HG03342 (cell line): ENCODE results near the gene CCDC78.

Experiments
- ATAC-seq: cut with Tn5 transposase; IDR thresholded peaks from one replicate; pipeline ENCODE4 v1.9.1; 2021; ENCODE audit warnings: mild to moderate bottlenecking, moderate library complexity; ENCODE audit not compliant: unreplicated experiment

CCDC78 gene

GRCh38 chr16:740459-740763, 14.2 kb upstream of the CCDC78 start:
- ATAC-seq = no peak

- ATAC-seq = no peak
Observed at GRCh38 chr16:739560-740458, 13.6 kb upstream of the CCDC78 start.

- no peak for ATAC-seq
Observed at GRCh38 chr16:736936-737481, 10.8 kb upstream of the CCDC78 start.

GRCh38 chr16:735982-736453, 9.8 kb upstream of the CCDC78 start:
- ATAC-seq = no peak

- ATAC-seq = no peak
Observed at GRCh38 chr16:734981-735881, 9.0 kb upstream of the CCDC78 start.

GRCh38 chr16:734208-734980, 8.2 kb upstream of the CCDC78 start:
- ATAC-seq = no peak

- no peak for ATAC-seq
Observed at GRCh38 chr16:733382-734207, 7.4 kb upstream of the CCDC78 start.

- no peak for ATAC-seq
Observed at GRCh38 chr16:732936-733335, 6.7 kb upstream of the CCDC78 start.

GRCh38 chr16:732332-732731, 6.1 kb upstream of the CCDC78 start:
- ATAC-seq = no peak

- no peak for ATAC-seq
Observed at GRCh38 chr16:730666-731509, 4.6 kb upstream of the CCDC78 start.

- ATAC-seq = no peak
Observed at GRCh38 chr16:729768-730665, 3.8 kb upstream of the CCDC78 start.

- ATAC-seq = no peak
Observed at GRCh38 chr16:728890-729744, 2.9 kb upstream of the CCDC78 start.

GRCh38 chr16:728131-728889, 2.1 kb upstream of the CCDC78 start:
- no peak for ATAC-seq

- ATAC-seq = no peak
Observed at GRCh38 chr16:727291-727977, 1.2 kb upstream of the CCDC78 start.

- ATAC-seq = no peak
Observed at GRCh38 chr16:726188-726437, 130 bp downstream of the CCDC78 start.
